Upper lobe of left lung (tissue), 4 donors: ENCODE measurements around the gene AGR2.

Experiments
- POLR2A ChIP-seq, 4 donors: fragments of 450-650 bp; IDR thresholded peaks; one replicate each; pipeline ENCODE4 v1.5.1; 2016 to 2017; ENCODE audit warnings: antibody characterized with exemption in 4 of 4, mild to moderate bottlenecking in 2 of 4
- POLR2AphosphoS5 ChIP-seq, 2 donors: sonication (generic); formaldehyde crosslinking; IDR thresholded peaks; one replicate each; pipeline ENCODE4 v1.5.1; 2017; ENCODE audit warnings: antibody characterized with exemption in 2 of 2
- TF ChIP-seq, protein P1 (sequence below), 6 experiments: fragments of 450-650 bp in 4 of 6; fragments of 200-600 bp in 2 of 6; sonication (generic) in 2 of 6; IDR thresholded peaks; one replicate each; pipeline ENCODE4 v1.5.1; 2016 to 2019; ENCODE audit warnings: antibody characterized with exemption in 6 of 6

DNA sequence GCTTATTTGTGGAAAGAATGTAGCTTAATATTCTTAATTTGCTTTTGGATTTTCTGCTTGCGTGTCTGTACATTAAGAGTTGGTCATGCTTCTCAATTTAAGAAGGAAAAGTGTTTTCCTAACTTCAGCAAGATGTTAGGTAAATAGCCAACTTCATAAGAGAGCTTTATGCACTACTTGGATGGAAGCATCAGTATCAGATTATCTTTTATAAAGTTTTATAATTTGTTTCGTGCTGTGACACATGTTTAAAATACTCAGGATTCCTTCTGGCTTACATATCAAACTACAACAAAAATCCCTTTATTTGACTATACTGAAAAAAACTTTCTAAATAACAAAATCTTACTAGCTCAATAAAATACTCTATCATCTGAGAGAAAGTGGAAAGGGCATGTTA is 34.8 kb upstream of the AGR2 start:
- TF ChIP-seq, protein P1, sequence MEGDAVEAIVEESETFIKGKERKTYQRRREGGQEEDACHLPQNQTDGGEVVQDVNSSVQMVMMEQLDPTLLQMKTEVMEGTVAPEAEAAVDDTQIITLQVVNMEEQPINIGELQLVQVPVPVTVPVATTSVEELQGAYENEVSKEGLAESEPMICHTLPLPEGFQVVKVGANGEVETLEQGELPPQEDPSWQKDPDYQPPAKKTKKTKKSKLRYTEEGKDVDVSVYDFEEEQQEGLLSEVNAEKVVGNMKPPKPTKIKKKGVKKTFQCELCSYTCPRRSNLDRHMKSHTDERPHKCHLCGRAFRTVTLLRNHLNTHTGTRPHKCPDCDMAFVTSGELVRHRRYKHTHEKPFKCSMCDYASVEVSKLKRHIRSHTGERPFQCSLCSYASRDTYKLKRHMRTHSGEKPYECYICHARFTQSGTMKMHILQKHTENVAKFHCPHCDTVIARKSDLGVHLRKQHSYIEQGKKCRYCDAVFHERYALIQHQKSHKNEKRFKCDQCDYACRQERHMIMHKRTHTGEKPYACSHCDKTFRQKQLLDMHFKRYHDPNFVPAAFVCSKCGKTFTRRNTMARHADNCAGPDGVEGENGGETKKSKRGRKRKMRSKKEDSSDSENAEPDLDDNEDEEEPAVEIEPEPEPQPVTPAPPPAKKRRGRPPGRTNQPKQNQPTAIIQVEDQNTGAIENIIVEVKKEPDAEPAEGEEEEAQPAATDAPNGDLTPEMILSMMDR (IDR thresholded peaks at IDR 0.05): no peak
- no peak for TF ChIP-seq POLR2AphosphoS5 (IDR thresholded peaks at IDR 0.05)
- no peak for TF ChIP-seq POLR2A (IDR thresholded peaks at IDR 0.05)
